Osteocyte (in vitro differentiated cells): Measurements from ENCODE around the gene FANK1. TPM values are rescaled to one million over a fixed set of nuclear protein-coding genes. Genes with fewer than 3 reads are reported as not detected.

ENCODE experiments used
- DNase-seq: peaks from one replicate; pipeline ENCODE4 v3.0.0; 2021; ENCODE audit warnings: mixed read lengths; ENCODE audit not compliant: unreplicated experiment; ENCODE audit errors: extremely low spot score
- H3K27ac Mint-ChIP-seq: one replicate; pipeline ENCODE4 v1.8.0; 2021; ENCODE audit warnings: mild to moderate bottlenecking, mixed read lengths; ENCODE audit not compliant: unreplicated experiment
- H3K27me3 Mint-ChIP-seq: one replicate; pipeline ENCODE4 v1.8.0; 2021; ENCODE audit warnings: mixed read lengths; ENCODE audit not compliant: unreplicated experiment
- H3K36me3 Mint-ChIP-seq: one replicate; pipeline ENCODE4 v1.8.0; 2021; ENCODE audit warnings: mixed read lengths; ENCODE audit not compliant: unreplicated experiment
- H3K4me1 Mint-ChIP-seq: one replicate; pipeline ENCODE4 v1.8.0; 2021; ENCODE audit warnings: mixed read lengths; ENCODE audit not compliant: unreplicated experiment
- H3K4me3 Mint-ChIP-seq: one replicate; pipeline ENCODE4 v1.8.0; 2021; ENCODE audit warnings: mild to moderate bottlenecking, moderate library complexity, mixed read lengths; ENCODE audit not compliant: unreplicated experiment
- H3K9me3 Mint-ChIP-seq: one replicate; pipeline ENCODE4 v1.8.0; 2021; ENCODE audit warnings: mixed read lengths; ENCODE audit not compliant: unreplicated experiment
- CTCF ChIP-seq: fragments of 200-600 bp; sonication (generic); IDR thresholded peaks from 2 replicates; pipeline ENCODE4 v1.5.0; 2021; ENCODE audit warnings: antibody characterized with exemption, mild to moderate bottlenecking, moderate library complexity
- total RNA-seq: library from RNA; stranded (reverse); gene quantifications from 2 replicates; pipeline ENCODE4 v1.2.1, GENCODE V29; 2021

FANK1 gene
- total RNA-seq, 1 donor from 2014 or later = 2.0 TPM

- no peak overlapping the region for H3K27ac Mint-ChIP-seq
- H3K36me3 Mint-ChIP-seq = no peaks in the 10 kb centered on the region
- no peak overlapping the region for H3K4me3 Mint-ChIP-seq
- no peak for DNase-seq
- H3K4me1 Mint-ChIP-seq = peaks cover 22% of the 10 kb centered on the region
- no peaks in the 10 kb centered on the region for H3K27me3 Mint-ChIP-seq
- TF ChIP-seq CTCF = no peak
- no peaks in the 10 kb centered on the region for H3K9me3 Mint-ChIP-seq
Measured at GRCh38 chr10:125983656-125984055, 87.3 kb downstream of the FANK1 start.

- Mint-ChIP-seq H3K9me3 (no peaks in the 10 kb centered on the region), H3K4me1 (peaks cover 22% of the 10 kb centered on the region), H3K27ac (no peak overlapping the region), H3K36me3 (no peaks in the 10 kb centered on the region), H3K27me3 (no peaks in the 10 kb centered on the region), H3K4me3 (no peak overlapping the region)
- DNase-seq = no peak
- no peak for TF ChIP-seq CTCF
Measured at GRCh38 chr10:125984346-125984745, 88.0 kb downstream of the FANK1 start.

GRCh38 chr10:125984865-125985495 is 88.6 kb downstream of the FANK1 start:
- Mint-ChIP-seq H3K9me3 (no peaks in the 10 kb centered on the region), H3K4me1 (peaks cover 22% of the 10 kb centered on the region), H3K27me3 (no peaks in the 10 kb centered on the region), H3K27ac (no peak overlapping the region), H3K4me3 (no peak overlapping the region), H3K36me3 (no peaks in the 10 kb centered on the region)
- no peak for DNase-seq
- TF ChIP-seq CTCF = no peak

GRCh38 chr10:125985557-125986240 is 89.3 kb downstream of the FANK1 start:
- H3K27me3 Mint-ChIP-seq = no peaks in the 10 kb centered on the region
- peaks cover 22% of the 10 kb centered on the region for H3K4me1 Mint-ChIP-seq
- H3K36me3 Mint-ChIP-seq = no peaks in the 10 kb centered on the region
- no peak for TF ChIP-seq CTCF
- H3K4me3 Mint-ChIP-seq = no peak overlapping the region
- DNase-seq = no peak
- H3K27ac Mint-ChIP-seq = no peak overlapping the region
- no peaks in the 10 kb centered on the region for H3K9me3 Mint-ChIP-seq

- no peak for DNase-seq
- Mint-ChIP-seq H3K9me3 (no peaks in the 10 kb centered on the region), H3K36me3 (no peaks in the 10 kb centered on the region), H3K27ac (no peak overlapping the region), H3K4me1 (peaks cover 7% of the 10 kb centered on the region), H3K4me3 (no peak overlapping the region), H3K27me3 (no peaks in the 10 kb centered on the region)
- no peak for TF ChIP-seq CTCF
Measured at GRCh38 chr10:125989791-125990190, 93.4 kb downstream of the FANK1 start.
